Measurements from ENCODE around the gene UHRF1.

DNA sequence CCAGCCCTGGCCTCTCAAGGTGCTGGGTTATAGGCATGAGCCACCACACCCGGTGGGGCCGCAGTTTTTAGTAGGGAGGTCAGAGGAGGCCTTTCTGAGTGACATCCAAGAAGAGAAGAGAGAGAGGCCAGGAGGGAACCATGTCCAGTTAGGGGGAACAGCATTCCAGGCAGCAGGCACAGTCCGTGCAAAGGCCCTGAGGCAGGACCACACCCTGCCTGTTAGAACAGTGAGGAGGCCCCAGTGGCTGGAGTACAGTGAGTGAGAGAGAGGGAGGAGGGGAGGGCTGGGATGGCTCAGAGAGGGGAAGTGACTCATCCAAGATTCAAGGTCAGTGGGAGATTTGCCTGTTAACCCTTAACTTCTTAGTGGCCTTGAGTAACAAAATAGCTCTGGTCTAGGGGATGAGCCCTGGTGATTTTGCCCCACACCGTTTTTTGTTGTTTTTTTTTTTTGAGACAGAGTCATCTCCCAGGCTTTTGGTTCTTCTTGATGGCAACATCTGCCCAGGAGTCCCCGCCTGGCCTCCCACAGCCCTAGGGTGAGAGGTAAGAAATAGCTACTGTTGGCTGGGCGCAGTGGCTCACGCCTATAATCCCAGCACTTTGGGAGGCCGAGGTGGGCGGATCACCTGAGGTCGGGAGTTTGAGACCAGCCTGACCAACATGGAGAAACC lies 39.1 kb upstream of the UHRF1 start:
- TF ChIP-seq EZH2 (IDR thresholded peaks at IDR 0.05; ENCODE audit: insufficient read depth, poor library complexity, severe bottlenecking) (no peak), EZH2phosphoT487 (IDR thresholded peaks at IDR 0.05; ENCODE audit: insufficient read depth, low read depth) (no peak)

Measured in GM23248 (cell line).